Heart left ventricle (tissue), 16 donors: ENCODE data around the gene PODNL1. TPM values are rescaled to one million over a fixed set of nuclear protein-coding genes. Genes with fewer than 3 reads are reported as not detected.

ENCODE experiments used
- ATAC-seq, 4 donors: fragments of 200-7000 bp; cut with Tn5 transposase; one replicate each; pipeline ENCODE4 v1.9.1; 2020 to 2022; ENCODE audit warnings: moderate library complexity in 4 of 4, mild to moderate bottlenecking in 3 of 4, moderate number of reproducible peaks in 1 of 4
- DNase-seq, 5 donors: peaks; one replicate each; pipeline ENCODE4 v3.0.0-alpha.2; 2020
- H3K27ac ChIP-seq, 12 donors: fragments of 200-600 bp; sonication (generic) in 4 of 12; one replicate each; pipeline versions ENCODE4 v1.5.0 to v1.8.0; 2016 to 2022; ENCODE audit warnings: mild to moderate bottlenecking in 2 of 12
- H3K27me3 ChIP-seq, 9 donors: fragments of 200-600 bp; sonication (generic) in 2 of 9; one replicate each; pipeline versions ENCODE4 v1.5.1 to v1.8.0; 2016 to 2022; ENCODE audit warnings: mild to moderate bottlenecking in 3 of 9
- H3K36me3 ChIP-seq, 9 donors: fragments of 200-600 bp; sonication (generic) in 2 of 9; one replicate each; pipeline versions ENCODE4 v1.5.0 to v1.8.0; 2018 to 2022; ENCODE audit warnings: mild to moderate bottlenecking in 2 of 9
- H3K4me1 ChIP-seq, 12 donors: fragments of 200-600 bp; sonication (generic) in 4 of 12; one replicate each; pipeline versions ENCODE4 v1.5.0 to v1.8.0; 2016 to 2022; ENCODE audit warnings: mild to moderate bottlenecking in 3 of 12
- H3K4me3 ChIP-seq, 12 donors: fragments of 200-600 bp; sonication (generic) in 4 of 12; one replicate each; pipeline versions ENCODE4 v1.5.0 to v1.8.0; 2017 to 2022; ENCODE audit warnings: mild to moderate bottlenecking in 9 of 12, moderate library complexity in 4 of 12
- H3K9me3 ChIP-seq, 12 donors: fragments of 200-600 bp; sonication (generic) in 4 of 12; one replicate each; pipeline versions ENCODE4 v1.5.0 to v1.8.0; 2016 to 2022; ENCODE audit warnings: mild to moderate bottlenecking in 1 of 12
- CTCF ChIP-seq, 12 donors: fragments of 200-600 bp; sonication (generic) in 4 of 12; IDR thresholded peaks; one replicate each; pipeline versions ENCODE4 v1.5.0 to v1.8.0; 2018 to 2022; ENCODE audit warnings: antibody characterized with exemption in 12 of 12, mild to moderate bottlenecking in 5 of 12
- POLR2A ChIP-seq, 2 donors: fragments of 450-650 bp; IDR thresholded peaks; one replicate each; pipeline ENCODE4 v1.6.1; 2017; ENCODE audit warnings: antibody characterized with exemption in 2 of 2, mild to moderate bottlenecking in 2 of 2, moderate library complexity in 2 of 2
- WGBS, 4 donors: extraction: QIAGEN DNeasy Blood & Tissue Kit in 2 of 4; methylation state at CpG; one replicate each; pipeline versions ENCODE4 v1.1.5 to v1.1.7; 2013 to 2018; 5-methylcytosine and 5-hydroxymethylcytosine counted together
- intact Hi-C, 10 donors: fragments of 100-400 bp; cut with DNase I; formaldehyde crosslinking; loops; one replicate each; pipeline versions ENCODE4 v1.11.1 to v1.14.2; 2022
- polyA plus RNA-seq, 2 donors: library from polyadenylated mRNA; stranded (reverse); fragments of 200-250 nt; gene quantifications; one replicate each; pipeline ENCODE4 v1.2.3, GENCODE V29; 2013
- total RNA-seq, 9 donors: library from RNA; depleted of rRNA in 2 of 9; stranded (reverse); fragments of >200 nt in 2 of 9; fragmentation: NEBNext Ultra II Directional in 3 of 9; extraction: Animal tissue kit (Norgen Biotek cat#: 25700) in 3 of 9; gene quantifications; one replicate each; pipeline versions ENCODE4 v1.1.0 to v1.2.4, GENCODE V29; 2016 to 2023
- donor health status: ischemic (EF 13 %, LVEDD 7.1; RV severe dilation, severe dysfunction).
- donor health status: healthy with polysubstance abuse.
- donor health status: DM: no; HTN: yes; CAD: no.
- donor health status: DM: no; HTN: no; CAD: no.
- donor health status: ischemic (EF 25% LVEDD 6.9; RV normal size, moderate dysfunction).
- donor health status: ischemic (EF 25% LVEDD 5.7; RV mildly dilated, moderate dysfunction).
- donor health status: healthy.
- donor health status: DM: yes; HTN: yes; CAD: no.
- donor health status: ischemic (EF 35%, LVEDD 5.7; RV mildly dilated, moderate dysfunction).
- donor health status: nonischemic (EF 11% LVEDD 7.7; RV severe dilation, severe dysfunction).
- donor health status: DM: yes; HTN: yes; CAD: no.
- donor health status: PGD.
- donor health status: ischemic (EF 29% LVEDD 5.4; RV normal size, mild dysfunction).
- donor health status: nonischemic (EF 23%, LVEDD 6.1; RV moderate dilation, normal function).

Gene PODNL1
- total and polyA plus RNA-seq, 11 donors: 0.36 to 6.3 (median 1.6) TPM; not detected in 1

GRCh38 chr19:13883516-13884064, 54.6 kb downstream of the PODNL1 start:
- no peaks in the 10 kb centered on the region for H3K36me3 ChIP-seq
- H3K27me3 ChIP-seq: no peaks in the 10 kb centered on the region
- TF ChIP-seq CTCF (IDR thresholded peaks at IDR 0.05): no peak
- TF ChIP-seq POLR2A (IDR thresholded peaks at IDR 0.05): no peak
- peaks cover 0 to 35% (median 24%) of the 10 kb centered on the region in 12 donors for H3K4me1 ChIP-seq
- no peak overlapping the region for H3K27ac ChIP-seq
- H3K4me3 ChIP-seq: no peak overlapping the region
- intact Hi-C loops: loop anchor here in 8 of 10 donors (5.0 to 10.0 kb wide), 7 partner anchors 69 to 461 kb away; partner anchors contain the start of genes DCAF15 (in 2 of the 8) and ASF1B (in 1 of the 8)
- no peaks in the 10 kb centered on the region for H3K9me3 ChIP-seq
- ATAC-seq (no peak), DNase-seq (no peak)
- 79 to 84% (median 83%) methylated on average over 10 of the region's 10 CpGs for WGBS, 4 donors

GRCh38 chr19:13882836-13883235, 55.4 kb downstream of the PODNL1 start:
- 86 to 95% (median 90%) methylated on average over 3 to 12 of the region's 12 CpGs for WGBS, 4 donors
- ATAC-seq (no peak), DNase-seq (no peak)
- no peak overlapping the region for H3K4me3 ChIP-seq
- intact Hi-C loops: loop anchor here in 8 of 10 donors (5.0 to 10.0 kb wide), 7 partner anchors 69 to 462 kb away; partner anchors contain the start of genes DCAF15 (in 2 of the 8) and ASF1B (in 1 of the 8)
- H3K27ac ChIP-seq: peak overlapping the region in 2 of 12 donors; percentile 49 to 83
- H3K9me3 ChIP-seq: no peaks in the 10 kb centered on the region
- no peaks in the 10 kb centered on the region for H3K27me3 ChIP-seq
- H3K36me3 ChIP-seq: no peaks in the 10 kb centered on the region
- TF ChIP-seq POLR2A (IDR thresholded peaks at IDR 0.05) (no peak), CTCF (IDR thresholded peaks at IDR 0.05) (no peak)
- peaks cover 0 to 35% (median 24%) of the 10 kb centered on the region in 12 donors for H3K4me1 ChIP-seq

- DNase-seq: no peak
- Histone ChIP-seq H3K9me3 (no peaks in the 10 kb centered on the region), H3K27ac (peak overlapping the region in 6 of 12 donors; percentile 49 to 83 (median 62)), H3K27me3 (no peaks in the 10 kb centered on the region), H3K36me3 (no peaks in the 10 kb centered on the region), H3K4me3 (no peak overlapping the region), H3K4me1 (peaks cover 0 to 35% (median 24%) of the 10 kb centered on the region in 12 donors)
- intact Hi-C loops: loop anchor here in 8 of 10 donors (5.0 to 10.0 kb wide), 7 partner anchors 70 to 462 kb away; partner anchors contain the start of genes DCAF15 (in 2 of the 8) and ASF1B (in 1 of the 8)
- no peak for ATAC-seq
- TF ChIP-seq CTCF (IDR thresholded peaks at IDR 0.05): no peak
- TF ChIP-seq POLR2A (IDR thresholded peaks at IDR 0.05): no peak
- 86 to 89% (median 88%) methylated on average over 4 to 5 of the region's 5 CpGs for WGBS, 4 donors
Measured at GRCh38 chr19:13882419-13882795, 55.8 kb downstream of the PODNL1 start.

GRCh38 chr19:13881692-13882418, 56.4 kb downstream of the PODNL1 start:
- intact Hi-C loops: loop anchor here in 9 of 10 donors (2.0 to 10.0 kb wide), 10 partner anchors 70 to 463 kb away; partner anchors contain the start of genes MISP3 (in 6 of the 9), DCAF15 (in 3 of the 9) and ASF1B (in 1 of the 9)
- TF ChIP-seq CTCF (IDR thresholded peaks at IDR 0.05): no peak
- no peak for TF ChIP-seq POLR2A (IDR thresholded peaks at IDR 0.05)
- Histone ChIP-seq H3K4me3 (no peak overlapping the region), H3K27ac (peak overlapping the region in 8 of 12 donors; percentile 11 to 83 (median 62)), H3K36me3 (no peaks in the 10 kb centered on the region), H3K4me1 (peaks cover 0 to 35% (median 24%) of the 10 kb centered on the region in 12 donors), H3K27me3 (no peaks in the 10 kb centered on the region), H3K9me3 (no peaks in the 10 kb centered on the region)
- ATAC-seq: no peak
- 47 to 72% (median 61%) methylated on average over 17 of the region's 17 CpGs for WGBS, 4 donors
- DNase-seq: peak in 2 of 5 donors; percentile 35 to 53
